Body of pancreas (tissue), 4 donors: ENCODE data around the gene ZNF787.

Experiments used
- POLR2A ChIP-seq, 3 donors: fragments of 450-650 bp; IDR thresholded peaks; one replicate each; pipeline ENCODE4 v1.6.1; 2016; ENCODE audit warnings: antibody characterized with exemption in 3 of 3, mild to moderate bottlenecking in 2 of 3
- TF ChIP-seq, protein P1 (sequence below), 7 experiments: fragments of 450-650 bp in 4 of 7; fragments of 200-600 bp in 3 of 7; sonication (generic) in 3 of 7; IDR thresholded peaks; one replicate each; pipeline ENCODE4 v1.5.1; 2016 to 2019; ENCODE audit warnings: antibody characterized with exemption in 7 of 7

DNA sequence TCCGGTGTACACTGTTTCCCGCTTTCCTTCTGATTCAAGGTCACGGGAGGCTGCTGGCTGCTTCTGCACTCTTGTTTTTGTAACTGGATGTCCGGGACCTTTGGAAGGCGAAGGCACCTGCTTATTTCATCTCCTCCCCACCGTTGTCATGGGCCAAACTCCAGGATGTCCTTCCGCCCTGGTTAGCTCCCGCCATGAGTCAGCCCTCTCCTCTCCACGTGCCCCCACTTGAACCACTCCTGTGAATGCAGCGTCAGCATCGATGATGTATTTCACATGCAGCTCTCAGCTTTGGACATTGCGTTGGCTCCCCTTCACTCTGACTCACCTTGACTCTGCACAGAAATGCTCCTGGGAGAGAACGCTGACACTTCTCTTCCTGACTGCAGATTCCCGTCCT lies 49.2 kb upstream of the ZNF787 start:
- TF ChIP-seq, protein P1, sequence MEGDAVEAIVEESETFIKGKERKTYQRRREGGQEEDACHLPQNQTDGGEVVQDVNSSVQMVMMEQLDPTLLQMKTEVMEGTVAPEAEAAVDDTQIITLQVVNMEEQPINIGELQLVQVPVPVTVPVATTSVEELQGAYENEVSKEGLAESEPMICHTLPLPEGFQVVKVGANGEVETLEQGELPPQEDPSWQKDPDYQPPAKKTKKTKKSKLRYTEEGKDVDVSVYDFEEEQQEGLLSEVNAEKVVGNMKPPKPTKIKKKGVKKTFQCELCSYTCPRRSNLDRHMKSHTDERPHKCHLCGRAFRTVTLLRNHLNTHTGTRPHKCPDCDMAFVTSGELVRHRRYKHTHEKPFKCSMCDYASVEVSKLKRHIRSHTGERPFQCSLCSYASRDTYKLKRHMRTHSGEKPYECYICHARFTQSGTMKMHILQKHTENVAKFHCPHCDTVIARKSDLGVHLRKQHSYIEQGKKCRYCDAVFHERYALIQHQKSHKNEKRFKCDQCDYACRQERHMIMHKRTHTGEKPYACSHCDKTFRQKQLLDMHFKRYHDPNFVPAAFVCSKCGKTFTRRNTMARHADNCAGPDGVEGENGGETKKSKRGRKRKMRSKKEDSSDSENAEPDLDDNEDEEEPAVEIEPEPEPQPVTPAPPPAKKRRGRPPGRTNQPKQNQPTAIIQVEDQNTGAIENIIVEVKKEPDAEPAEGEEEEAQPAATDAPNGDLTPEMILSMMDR (IDR thresholded peaks at IDR 0.05): no peak
- TF ChIP-seq POLR2A (IDR thresholded peaks at IDR 0.05): no peak
